ENCODE results near the gene MCF2L2.

GRCh38 chr3:183212096-183212495 is 216.3 kb downstream of the MCF2L2 start:
- TF ChIP-seq ZSCAN30 (tag by site-specific recombination; IDR thresholded peaks at IDR 0.05) (no peak), ZNF433 (tag by site-specific recombination; IDR thresholded peaks at IDR 0.05; ENCODE audit: low read depth) (no peak), IKZF3 (tag by site-specific recombination; IDR thresholded peaks at IDR 0.05) (no peak), ZFP41 (tag by site-specific recombination; IDR thresholded peaks at IDR 0.05; ENCODE audit: borderline replicate concordance) (no peak), ZNF335 (tag by site-specific recombination; conservative IDR thresholded peaks at IDR 0.05) (no peak), CTCF (tag by site-specific recombination; IDR thresholded peaks at IDR 0.05) (no peak), ZBTB21 (tag by site-specific recombination; IDR thresholded peaks at IDR 0.05) (no peak), KLF9 (tag by site-specific recombination; IDR thresholded peaks at IDR 0.05; ENCODE audit: low read depth) (no peak)
